ENCODE data around the gene PCCA.
"Not testable (repeated sequence)": the region's sequence is repeated elsewhere in the genome, so short reads cannot be mapped to it uniquely, and the experiment has no call there.

The PCCA gene

GRCh38 chr13:100212904-100213553 lies 124.1 kb downstream of the PCCA start:
- Histone ChIP-seq H3K4me2 (ENCODE audit: low read length) (no peak overlapping the region), H3K27me3 (ENCODE audit: low read depth, low read length) (no peaks in the 10 kb centered on the region), H3K4me3 (ENCODE audit: low read length) (no peak overlapping the region), H4K20me1 (ENCODE audit: insufficient read depth, low read length) (no peaks in the 10 kb centered on the region), H3K27ac (ENCODE audit: low read length) (no peak overlapping the region), H3K4me1 (ENCODE audit: low read length) (peaks cover 8% of the 10 kb centered on the region), H3K36me3 (replicated peaks; ENCODE audit: low read depth, low read length) (no peaks in the 10 kb centered on the region), H3K9ac (ENCODE audit: low read length) (no peak overlapping the region), H3K79me2 (ENCODE audit: low read length) (no peaks in the 10 kb centered on the region), H2AFZ (ENCODE audit: low read depth, low read length) (no peak overlapping the region), H3K9me3 (ENCODE audit: insufficient read depth, low read length) (no peaks in the 10 kb centered on the region)
- TF ChIP-seq EZH2phosphoT487 (IDR thresholded peaks at IDR 0.05; ENCODE audit: low read depth) = no peak
- no peak for TF ChIP-seq CTCF (IDR thresholded peaks at IDR 0.05; ENCODE audit: low read depth, low read length)

- Histone ChIP-seq H3K79me2 (ENCODE audit: low read length) (no peaks in the 10 kb centered on the region), H3K9me3 (ENCODE audit: insufficient read depth, low read length) (no peaks in the 10 kb centered on the region), H3K4me1 (ENCODE audit: low read length) (peaks cover 8% of the 10 kb centered on the region), H3K27ac (ENCODE audit: low read length) (no peak overlapping the region), H3K36me3 (replicated peaks; ENCODE audit: low read depth, low read length) (no peaks in the 10 kb centered on the region), H3K9ac (ENCODE audit: low read length) (no peak overlapping the region), H3K4me2 (ENCODE audit: low read length) (no peak overlapping the region), H3K4me3 (ENCODE audit: low read length) (no peak overlapping the region), H3K27me3 (ENCODE audit: low read depth, low read length) (no peaks in the 10 kb centered on the region), H2AFZ (ENCODE audit: low read depth, low read length) (no peak overlapping the region), H4K20me1 (ENCODE audit: insufficient read depth, low read length) (no peaks in the 10 kb centered on the region)
- no peak for TF ChIP-seq CTCF (IDR thresholded peaks at IDR 0.05; ENCODE audit: low read depth, low read length)
- TF ChIP-seq EZH2phosphoT487 (IDR thresholded peaks at IDR 0.05; ENCODE audit: low read depth) = no peak
These were observed 124.7 kb downstream of the PCCA start for GRCh38 chr13:100213576-100213975.

GRCh38 chr13:100214886-100215285 lies 126.0 kb downstream of the PCCA start:
- H3K4me1 ChIP-seq (ENCODE audit: low read length) = peaks cover 8% of the 10 kb centered on the region
- no peak overlapping the region for H3K27ac ChIP-seq (ENCODE audit: low read length)
- H3K79me2 ChIP-seq (ENCODE audit: low read length) = no peaks in the 10 kb centered on the region

GRCh38 chr13:100221166-100221565 lies 132.3 kb downstream of the PCCA start:
- H3K4me3 ChIP-seq (ENCODE audit: low read length) = no peak overlapping the region
- H3K4me2 ChIP-seq (ENCODE audit: low read length) = no peak overlapping the region
- TF ChIP-seq CTCF (IDR thresholded peaks at IDR 0.05; ENCODE audit: low read depth, low read length) (no peak), EZH2phosphoT487 (IDR thresholded peaks at IDR 0.05; ENCODE audit: low read depth) (no peak)
- H4K20me1 ChIP-seq (ENCODE audit: insufficient read depth, low read length) = no peaks in the 10 kb centered on the region
- no peaks in the 10 kb centered on the region for H3K4me1 ChIP-seq (ENCODE audit: low read length)
- H3K27ac ChIP-seq (ENCODE audit: low read length) = no peak overlapping the region
- H3K9me3 ChIP-seq (ENCODE audit: insufficient read depth, low read length) = no peaks in the 10 kb centered on the region
- no peaks in the 10 kb centered on the region for H3K36me3 ChIP-seq (replicated peaks; ENCODE audit: low read depth, low read length)
- no peaks in the 10 kb centered on the region for H3K27me3 ChIP-seq (ENCODE audit: low read depth, low read length)
- no peak overlapping the region for H2AFZ ChIP-seq (ENCODE audit: low read depth, low read length)
- no peaks in the 10 kb centered on the region for H3K79me2 ChIP-seq (ENCODE audit: low read length)
- no peak overlapping the region for H3K9ac ChIP-seq (ENCODE audit: low read length)

More at GRCh38 chr13:100214886-100215285, 126.0 kb downstream of the PCCA start:
- Histone ChIP-seq H4K20me1 (ENCODE audit: insufficient read depth, low read length) (no peaks in the 10 kb centered on the region), H3K9ac (ENCODE audit: low read length) (no peak overlapping the region), H3K4me2 (ENCODE audit: low read length) (no peak overlapping the region), H2AFZ (ENCODE audit: low read depth, low read length) (no peak overlapping the region), H3K36me3 (replicated peaks; ENCODE audit: low read depth, low read length) (no peaks in the 10 kb centered on the region), H3K27me3 (ENCODE audit: low read depth, low read length) (no peaks in the 10 kb centered on the region), H3K4me3 (ENCODE audit: low read length) (no peak overlapping the region), H3K9me3 (ENCODE audit: insufficient read depth, low read length) (no peaks in the 10 kb centered on the region)
- TF ChIP-seq CTCF (IDR thresholded peaks at IDR 0.05; ENCODE audit: low read depth, low read length) = no peak
- TF ChIP-seq EZH2phosphoT487 (IDR thresholded peaks at IDR 0.05; ENCODE audit: low read depth) = no peak

- not testable (repeated sequence) for H4K20me1 ChIP-seq (ENCODE audit: insufficient read depth, low read length)
These were observed 135.2 kb downstream of the PCCA start for GRCh38 chr13:100223966-100224530.

More at GRCh38 chr13:100223966-100224530, 135.2 kb downstream of the PCCA start:
- H3K4me2 ChIP-seq (ENCODE audit: low read length); H2AFZ ChIP-seq (ENCODE audit: low read depth, low read length); H3K79me2 ChIP-seq (ENCODE audit: low read length); H3K27ac ChIP-seq (ENCODE audit: low read length); H3K9ac ChIP-seq (ENCODE audit: low read length); H3K27me3 ChIP-seq (ENCODE audit: low read depth, low read length); H3K9me3 ChIP-seq (ENCODE audit: insufficient read depth, low read length); H3K4me1 ChIP-seq (ENCODE audit: low read length); H3K36me3 ChIP-seq (replicated peaks; ENCODE audit: low read depth, low read length); H3K4me3 ChIP-seq (ENCODE audit: low read length): not testable (repeated sequence)
